Measurements from ENCODE around the gene CCS.

GRCh38 chr11:66557733-66558326 lies 35.2 kb upstream of the CCS start:
- TF ChIP-seq CTCF (IDR thresholded peaks at IDR 0.05; ENCODE audit: poor library complexity) (no peak), EZH2 (IDR thresholded peaks at IDR 0.05; ENCODE audit: borderline replicate concordance) (no peak)

Data from hepatocyte (in vitro differentiated cells).